ENCODE results near the gene KIAA0513.
A peak's percentile ranks its signal among the peaks of the same experiment; 100 is the strongest.
"Not testable (repeated sequence)": the region's sequence is repeated elsewhere in the genome, so short reads cannot be mapped to it uniquely, and the experiment has no call there.

KIAA0513 gene

GRCh38 chr16:85111184-85111583, 83.6 kb downstream of the KIAA0513 start:
- no peak for DNase-seq (ENCODE audit: low read depth in 2 of 2)

GRCh38 chr16:85112364-85112763, 84.8 kb downstream of the KIAA0513 start, which contains the start of gene CIBAR2:
CIBAR2 (minus strand) TSS chr16:85112472; CDS start chr16:85112352, 120 bp downstream.
- no peak for DNase-seq (ENCODE audit: low read depth in 2 of 2)

GRCh38 chr16:85113168-85113733, 85.7 kb downstream of the KIAA0513 start:
- DNase-seq (ENCODE audit: low read depth in 2 of 2), result no peak

GRCh38 chr16:85113913-85114312, 86.3 kb downstream of the KIAA0513 start:
- DNase-seq (ENCODE audit: low read depth in 2 of 2), result no peak

GRCh38 chr16:85114909-85115567, 87.4 kb downstream of the KIAA0513 start:
- DNase-seq (ENCODE audit: low read depth in 2 of 2), result peak; percentile 56 to 66

- no peak for DNase-seq (ENCODE audit: low read depth in 2 of 2)
Measured at GRCh38 chr16:85117418-85117817, 89.8 kb downstream of the KIAA0513 start.

- DNase-seq (ENCODE audit: low read depth in 2 of 2), result no peak
Measured at GRCh38 chr16:85120006-85120340, 92.4 kb downstream of the KIAA0513 start.

GRCh38 chr16:85123441-85123840, 95.8 kb downstream of the KIAA0513 start:
- not testable (repeated sequence) for DNase-seq (ENCODE audit: low read depth in 2 of 2)

- DNase-seq (ENCODE audit: low read depth in 2 of 2), result no peak
Measured at GRCh38 chr16:85123891-85124635, 96.5 kb downstream of the KIAA0513 start.

- DNase-seq (ENCODE audit: low read depth in 2 of 2), result no peak
Measured at GRCh38 chr16:85124636-85125346, 97.2 kb downstream of the KIAA0513 start.

GRCh38 chr16:85125570-85126393, 98.2 kb downstream of the KIAA0513 start:
- no peak for DNase-seq (ENCODE audit: low read depth in 2 of 2)

GRCh38 chr16:85126394-85126704, 98.8 kb downstream of the KIAA0513 start:
- no peak for DNase-seq (ENCODE audit: low read depth in 2 of 2)

- DNase-seq (ENCODE audit: low read depth in 2 of 2), result peak in 1 of 2 donors; percentile 26
Measured at GRCh38 chr16:85126705-85127378, 99.2 kb downstream of the KIAA0513 start.

GRCh38 chr16:85127379-85127723, 99.8 kb downstream of the KIAA0513 start:
- no peak for DNase-seq (ENCODE audit: low read depth in 2 of 2)

GRCh38 chr16:85128079-85128837, 100.7 kb downstream of the KIAA0513 start:
- DNase-seq (ENCODE audit: low read depth in 2 of 2), result no peak

GRCh38 chr16:85129876-85130704, 102.5 kb downstream of the KIAA0513 start:
- DNase-seq (ENCODE audit: low read depth in 2 of 2), result no peak

GRCh38 chr16:85130705-85131028, 103.1 kb downstream of the KIAA0513 start:
- no peak for DNase-seq (ENCODE audit: low read depth in 2 of 2)

- no peak for DNase-seq (ENCODE audit: low read depth in 2 of 2)
Measured at GRCh38 chr16:85132456-85133289, 105.1 kb downstream of the KIAA0513 start.

GRCh38 chr16:85133290-85133599, 105.7 kb downstream of the KIAA0513 start:
- no peak for DNase-seq (ENCODE audit: low read depth in 2 of 2)

All from stimulated activated CD8-positive, alpha-beta memory T cell treated with anti-CD3 and anti-CD28 coated beads, Interleukin-15, amount 100 ng/mL, for 4 hours (primary cell).